Thymus (tissue), 11 donors: ENCODE results near the gene CIB1. TPM values are rescaled to one million over a fixed set of nuclear protein-coding genes. Genes with fewer than 3 reads are reported as not detected.

Experiments used
- DNase-seq, 9 donors: peaks; one replicate each; pipeline ENCODE4 v3.0.0-alpha.2; 2013; ENCODE audit warnings: low spot score in 9 of 9, low read depth in 6 of 9, missing footprints in 1 of 9
- H3K27ac ChIP-seq, 2 donors: one replicate each; pipeline ENCODE4 v1.5.1; 2013; ENCODE audit warnings: control low read depth in 1 of 2, low read depth in 1 of 2, low read length in 1 of 2, mild to moderate bottlenecking in 1 of 2, moderate library complexity in 1 of 2
- H3K27me3 ChIP-seq, 2 donors: one replicate each; pipeline ENCODE4 v1.5.1; 2013; ENCODE audit warnings: low read length in 1 of 2; ENCODE audit not compliant: control insufficient read depth in 2 of 2, insufficient read depth in 1 of 2
- H3K36me3 ChIP-seq, 2 donors: one replicate each; pipeline ENCODE4 v1.5.1; 2013; ENCODE audit warnings: low read length in 1 of 2, mild to moderate bottlenecking in 1 of 2, moderate library complexity in 1 of 2; ENCODE audit not compliant: control insufficient read depth in 2 of 2, insufficient read depth in 2 of 2
- H3K4me1 ChIP-seq, 2 donors: one replicate each; pipeline ENCODE4 v1.5.1; 2013; ENCODE audit warnings: low read length in 2 of 2; ENCODE audit not compliant: control insufficient read depth in 2 of 2, insufficient read depth in 2 of 2
- H3K4me3 ChIP-seq, 2 donors: one replicate each; pipeline ENCODE4 v1.5.1; 2013; ENCODE audit warnings: low read length in 2 of 2, control low read depth in 1 of 2, mild to moderate bottlenecking in 1 of 2
- H3K9me3 ChIP-seq, 2 donors: one replicate each; pipeline ENCODE4 v1.5.1; 2013; ENCODE audit warnings: low read length in 1 of 2, mild to moderate bottlenecking in 1 of 2; ENCODE audit not compliant: control insufficient read depth in 2 of 2, insufficient read depth in 1 of 2
- WGBS: extraction: QIAGEN DNeasy Blood & Tissue Kit; methylation state at CpG from one replicate; pipeline ENCODE4 v1.1.7; 2013; 5-methylcytosine and 5-hydroxymethylcytosine counted together
- polyA plus RNA-seq: library from polyadenylated mRNA; stranded (reverse); fragments of 200-250 nt; gene quantifications from one replicate; pipeline ENCODE4 v1.2.3, GENCODE V29; 2013
- total RNA-seq: library from RNA; stranded (reverse); fragments of 120-200 nt; gene quantifications from one replicate; pipeline ENCODE4 v1.2.4, GENCODE V29; 2013
- donor health status: healthy.

CIB1 gene
- total and polyA plus RNA-seq, 2 donors, result 43.7 to 169 TPM

DNA sequence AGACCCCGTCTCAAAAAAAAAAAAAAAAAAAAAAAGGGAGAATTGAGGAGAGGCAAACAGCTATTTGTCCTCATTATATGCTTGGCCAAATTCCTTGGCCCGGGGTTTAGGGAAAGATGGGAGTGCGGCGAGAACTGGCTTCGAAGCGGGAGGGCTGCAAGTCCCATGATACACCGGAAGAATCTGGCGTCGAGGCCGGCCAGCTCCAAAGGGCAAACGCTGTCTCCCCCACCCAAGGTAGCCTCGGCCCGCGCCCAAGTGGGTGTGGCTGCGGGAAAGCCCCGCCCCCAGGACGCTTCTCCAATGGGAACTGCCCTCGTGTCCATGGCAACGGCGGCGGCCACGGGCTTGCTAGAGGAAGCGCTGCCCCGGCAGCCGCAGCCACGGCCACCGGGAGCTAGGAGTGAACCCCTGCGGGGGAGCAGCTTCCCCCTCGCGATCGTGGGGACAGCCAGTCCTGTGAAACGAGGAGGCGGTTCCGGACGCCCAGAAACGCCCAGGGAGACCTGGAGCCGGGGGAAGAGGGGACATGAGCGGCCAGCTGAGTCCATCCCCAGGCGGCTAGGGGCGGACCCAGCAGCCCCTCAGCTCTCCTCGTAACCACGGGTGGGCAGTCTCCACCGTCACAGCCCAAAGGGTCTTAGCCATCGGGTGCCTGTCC is 15.6 kb upstream of the CIB1 start, which contains the start of gene TTLL13:
Gene TTLL13 (plus strand): TSS at position 354 of the 661 bp plus-strand sequence. CDS start 1,075 bp downstream, outside the sequence.
- 6% methylated on average over 44 of the region's 44 CpGs for WGBS
- H3K27me3 ChIP-seq, result peaks cover 0 to 6% of the 10 kb centered on the region in 2 donors
- no peaks in the 10 kb centered on the region for H3K36me3 ChIP-seq
- peaks cover 3 to 14% of the 10 kb centered on the region in 2 donors for H3K4me1 ChIP-seq
- DNase-seq, result peak in 4 of 9 donors; percentile 44 to 68 (median 51)
- no peaks in the 10 kb centered on the region for H3K9me3 ChIP-seq
- H3K4me3 ChIP-seq, result peak within 1 kb of the TSS; percentile 34 to 44
- no peak within 1 kb of the TSS for H3K27ac ChIP-seq

- H3K4me1 ChIP-seq, result peaks cover 3 to 14% of the 10 kb centered on the region in 2 donors
- WGBS, result 89% methylated on average over 6 of the region's 6 CpGs
- H3K4me3 ChIP-seq, result no peak overlapping the region
- no peak for DNase-seq
- H3K27ac ChIP-seq, result no peak overlapping the region
- no peaks in the 10 kb centered on the region for H3K36me3 ChIP-seq
- no peaks in the 10 kb centered on the region for H3K9me3 ChIP-seq
- peaks cover 0 to 6% of the 10 kb centered on the region in 2 donors for H3K27me3 ChIP-seq
These were observed 15.1 kb upstream of the CIB1 start for GRCh38 chr15:90248789-90249202.

DNA sequence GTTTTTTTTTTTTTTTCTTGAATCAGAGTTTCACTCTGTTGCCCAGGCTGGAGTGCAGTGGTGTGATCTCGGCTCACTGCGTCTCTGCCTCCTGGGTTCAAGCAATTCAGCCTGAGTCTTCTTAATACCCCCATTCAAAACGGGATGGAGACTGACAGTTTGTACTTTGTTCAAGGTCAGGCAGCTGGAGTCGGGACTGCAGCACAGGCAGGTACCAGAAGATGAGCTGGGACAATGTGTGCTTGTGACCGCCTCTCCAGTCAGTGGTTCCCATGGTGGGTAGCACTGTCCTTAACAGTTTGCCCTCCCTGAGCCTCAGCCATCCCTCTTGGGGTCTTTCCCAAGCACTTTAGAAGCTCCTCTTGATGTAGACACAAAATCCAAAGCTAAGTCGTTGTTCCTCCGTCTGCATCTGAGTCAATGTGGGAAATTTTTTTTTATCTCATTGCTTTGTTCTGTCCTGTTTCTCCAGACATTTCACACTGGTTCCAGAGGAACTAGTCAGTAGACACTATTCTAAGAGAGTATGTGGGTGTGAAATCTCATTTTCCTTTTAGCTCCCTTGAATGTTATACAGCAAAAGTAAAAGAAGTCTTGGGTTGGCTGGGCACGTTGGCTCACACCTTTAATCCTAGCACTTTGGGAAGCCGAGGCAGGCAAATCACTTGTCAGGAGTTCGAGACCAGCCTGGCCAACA is 10.3 kb upstream of the CIB1 start:
- H3K27me3 ChIP-seq, result no peaks in the 10 kb centered on the region
- no peak for DNase-seq
- WGBS, result 96% methylated on average over 10 of the region's 10 CpGs
- peaks cover 7 to 18% of the 10 kb centered on the region in 2 donors for H3K36me3 ChIP-seq
- H3K4me1 ChIP-seq, result peaks cover 0 to 3% of the 10 kb centered on the region in 2 donors
- no peak overlapping the region for H3K27ac ChIP-seq
- H3K9me3 ChIP-seq, result no peaks in the 10 kb centered on the region
- H3K4me3 ChIP-seq, result no peak overlapping the region

- Histone ChIP-seq H3K4me1 (no peaks in the 10 kb centered on the region), H3K4me3 (no peak overlapping the region), H3K27ac (no peak overlapping the region), H3K9me3 (no peaks in the 10 kb centered on the region), H3K36me3 (peaks cover 16 to 25% of the 10 kb centered on the region in 2 donors), H3K27me3 (no peaks in the 10 kb centered on the region)
- DNase-seq, result no peak
- 96% methylated on average over 22 of the region's 22 CpGs for WGBS
These were observed 7.8 kb upstream of the CIB1 start for GRCh38 chr15:90241343-90242192.

DNA sequence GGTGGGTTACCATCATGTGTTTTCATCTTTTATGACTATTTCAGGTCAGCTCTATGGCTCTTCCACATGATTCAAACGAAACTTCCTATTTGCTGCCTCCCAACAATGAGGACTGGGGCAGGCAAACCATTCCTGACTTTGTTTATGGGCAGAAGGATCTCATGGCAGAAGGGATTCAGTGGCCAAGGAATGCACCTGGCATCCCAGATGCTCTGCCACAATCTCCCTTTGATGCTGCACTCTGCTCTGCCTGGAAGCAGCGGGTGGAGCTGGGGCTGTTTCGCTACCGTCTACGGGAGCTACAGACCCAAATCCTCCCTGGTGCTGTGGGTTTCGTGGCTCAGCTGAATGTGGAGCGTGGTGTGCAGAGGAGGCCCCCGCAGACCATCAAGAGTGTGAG is 7.1 kb upstream of the CIB1 start:
- no peak for DNase-seq
- Histone ChIP-seq H3K27ac (no peak overlapping the region), H3K36me3 (peaks cover 16 to 25% of the 10 kb centered on the region in 2 donors), H3K4me1 (no peaks in the 10 kb centered on the region), H3K27me3 (no peaks in the 10 kb centered on the region), H3K4me3 (no peak overlapping the region), H3K9me3 (no peaks in the 10 kb centered on the region)
- 87% methylated on average over 8 of the region's 8 CpGs for WGBS

DNA sequence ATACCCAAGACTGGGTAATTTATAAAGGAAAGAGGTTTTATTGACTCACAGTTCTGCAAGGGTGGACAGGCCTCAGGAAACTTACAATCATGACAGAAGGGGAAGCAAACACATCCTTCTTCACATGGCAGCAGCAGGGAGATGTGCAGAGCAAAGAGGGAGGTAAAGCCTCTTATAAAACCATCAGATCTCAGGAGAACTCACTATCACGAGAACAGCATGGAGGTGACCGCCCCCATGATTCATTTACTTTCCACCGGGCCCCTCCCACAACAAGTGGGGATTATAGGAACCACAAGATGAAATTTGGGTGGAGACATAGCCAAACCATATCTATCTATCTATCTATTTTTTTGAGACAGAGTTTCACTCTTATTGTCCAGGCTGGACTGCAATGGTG is 5.6 kb upstream of the CIB1 start:
- no peak for DNase-seq
- H3K4me3 ChIP-seq, result no peak overlapping the region
- no peaks in the 10 kb centered on the region for H3K9me3 ChIP-seq
- 95% methylated on average over 3 of the region's 3 CpGs for WGBS
- peaks cover 3 to 7% of the 10 kb centered on the region in 2 donors for H3K4me1 ChIP-seq
- H3K27me3 ChIP-seq, result no peaks in the 10 kb centered on the region
- H3K36me3 ChIP-seq, result peaks cover 16 to 25% of the 10 kb centered on the region in 2 donors
- H3K27ac ChIP-seq, result no peak overlapping the region

- 7% methylated on average over 49 of the region's 49 CpGs for WGBS
- Histone ChIP-seq H3K27ac (peak within 1 kb of the TSS; percentile 83 to 94), H3K4me3 (peak within 1 kb of the TSS; percentile 56 to 71), H3K27me3 (no peaks in the 10 kb centered on the region), H3K9me3 (peaks cover 0 to 2% of the 10 kb centered on the region in 2 donors), H3K36me3 (peaks cover 17 to 25% of the 10 kb centered on the region in 2 donors), H3K4me1 (peaks cover 27 to 44% of the 10 kb centered on the region in 2 donors)
- DNase-seq, result peak in 8 of 9 donors; percentile 79 to 96 (median 89)
These were observed 601 bp upstream of the CIB1 start, which contains the start of gene GDPGP1 for GRCh38 chr15:90234096-90234988. TSS of gene GDPGP1 (plus strand) at chr15:90234209. CDS start at chr15:90240909, 6,700 bp downstream.

GRCh38 chr15:90232941-90233386 is 777 bp downstream of the CIB1 start:
- peaks cover 2 to 3% of the 10 kb centered on the region in 2 donors for H3K9me3 ChIP-seq
- peak overlapping the region; percentile 83 to 90 for H3K27ac ChIP-seq
- no peaks in the 10 kb centered on the region for H3K27me3 ChIP-seq
- DNase-seq, result peak in 1 of 9 donors; percentile 20
- WGBS, result 20% methylated on average over 9 of the region's 9 CpGs
- H3K4me3 ChIP-seq, result peak overlapping the region; percentile 56 to 71
- H3K4me1 ChIP-seq, result peaks cover 27 to 44% of the 10 kb centered on the region in 2 donors
- peaks cover 27 to 29% of the 10 kb centered on the region in 2 donors for H3K36me3 ChIP-seq
